Left renal cortex interstitium (tissue), 4 donors: ENCODE data around the gene MOB3B. TPM values are rescaled to one million over a fixed set of nuclear protein-coding genes. Genes with fewer than 3 reads are reported as not detected.
"Not testable (repeated sequence)": the region's sequence is repeated elsewhere in the genome, so short reads cannot be mapped to it uniquely, and the experiment has no call there.

Experiments used
- DNase-seq, 4 donors: peaks; one replicate each; pipeline ENCODE4 v3.0.0-alpha.2; 2013; ENCODE audit warnings: low read depth in 4 of 4, low spot score in 2 of 4, missing footprints in 1 of 4
- polyA plus RNA-seq, 4 donors: library from polyadenylated mRNA; unstranded; fragments of 120-200 nt; gene quantifications; one replicate each; pipeline ENCODE4 v1.2.1, GENCODE V29; 2013; ENCODE audit not compliant: insufficient read length in 4 of 4

Gene MOB3B
- polyA plus RNA-seq, 4 donors: 21.2 to 23.9 (median 22.4) TPM

GRCh38 chr9:27483576-27483975, 46.0 kb downstream of the MOB3B start:
- DNase-seq: no peak

GRCh38 chr9:27482709-27483108, 46.9 kb downstream of the MOB3B start:
- DNase-seq: no peak

- no peak for DNase-seq
Measured at GRCh38 chr9:27478322-27478721, 51.3 kb downstream of the MOB3B start.

- no peak for DNase-seq
Measured at GRCh38 chr9:27476870-27477515, 52.6 kb downstream of the MOB3B start.

- no peak for DNase-seq
Measured at GRCh38 chr9:27475057-27475595, 54.5 kb downstream of the MOB3B start.

GRCh38 chr9:27474305-27474704, 55.3 kb downstream of the MOB3B start:
- DNase-seq: no peak

- no peak for DNase-seq
Measured at GRCh38 chr9:27473111-27473529, 56.5 kb downstream of the MOB3B start.

GRCh38 chr9:27472195-27472594, 57.4 kb downstream of the MOB3B start:
- no peak for DNase-seq

- no peak for DNase-seq
Measured at GRCh38 chr9:27471789-27472188, 57.8 kb downstream of the MOB3B start.

- DNase-seq: no peak
Measured at GRCh38 chr9:27471366-27471765, 58.2 kb downstream of the MOB3B start.

GRCh38 chr9:27470291-27470856, 59.2 kb downstream of the MOB3B start:
- no peak for DNase-seq

GRCh38 chr9:27469550-27469949, 60.1 kb downstream of the MOB3B start:
- DNase-seq: no peak

GRCh38 chr9:27468462-27469110, 61.0 kb downstream of the MOB3B start:
- no peak for DNase-seq

- DNase-seq: no peak
Measured at GRCh38 chr9:27468000-27468399, 61.6 kb downstream of the MOB3B start.

- no peak for DNase-seq
Measured at GRCh38 chr9:27467486-27467885, 62.1 kb downstream of the MOB3B start.

- DNase-seq: not testable (repeated sequence)
Measured at GRCh38 chr9:27466516-27466915, 63.1 kb downstream of the MOB3B start.

GRCh38 chr9:27464950-27465349, 64.7 kb downstream of the MOB3B start:
- not testable (repeated sequence) for DNase-seq

- no peak for DNase-seq
Measured at GRCh38 chr9:27462846-27463245, 66.8 kb downstream of the MOB3B start.

- no peak for DNase-seq
Measured at GRCh38 chr9:27462434-27462833, 67.2 kb downstream of the MOB3B start.

- DNase-seq: no peak
Measured at GRCh38 chr9:27460226-27461023, 69.2 kb downstream of the MOB3B start.

- DNase-seq: no peak
Measured at GRCh38 chr9:27457445-27457844, 72.2 kb downstream of the MOB3B start.
